Uterus (tissue), 2 donors: ENCODE data around the gene HIVEP3.

Experiments
- POLR2A ChIP-seq, 2 donors: fragments of 450-650 bp; IDR thresholded peaks; one replicate each; pipeline ENCODE4 v1.6.1; 2016; ENCODE audit warnings: antibody characterized with exemption in 2 of 2, mild to moderate bottlenecking in 1 of 2, moderate library complexity in 1 of 2
- TF ChIP-seq, protein P1 (sequence below), 4 experiments: fragments of 200-600 bp in 2 of 4; fragments of 450-650 bp in 2 of 4; sonication (generic) in 2 of 4; IDR thresholded peaks; one replicate each; pipeline ENCODE4 v1.5.1; 2016 to 2019; ENCODE audit warnings: antibody characterized with exemption in 4 of 4, mild to moderate bottlenecking in 2 of 4, moderate library complexity in 1 of 4

DNA sequence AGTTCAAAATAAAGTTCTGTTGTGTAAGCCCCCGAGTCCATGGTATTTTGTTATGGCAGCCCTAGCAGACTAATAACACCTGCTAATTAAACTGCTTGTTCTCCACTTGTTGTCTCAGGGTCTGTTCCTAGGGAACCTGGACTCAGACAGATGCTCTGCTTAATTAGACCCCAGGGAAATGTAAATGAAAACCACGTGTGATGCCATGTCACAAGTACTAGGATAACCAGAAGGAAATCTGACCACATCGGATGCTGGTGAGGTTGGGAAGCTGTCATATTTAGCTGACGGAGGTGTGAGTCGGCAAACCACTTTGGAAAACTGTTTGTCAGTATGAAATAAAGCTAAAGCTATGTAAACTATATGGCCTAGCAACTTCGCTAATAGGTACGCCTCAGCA lies 453.8 kb downstream of the HIVEP3 start:
- TF ChIP-seq, protein P1, sequence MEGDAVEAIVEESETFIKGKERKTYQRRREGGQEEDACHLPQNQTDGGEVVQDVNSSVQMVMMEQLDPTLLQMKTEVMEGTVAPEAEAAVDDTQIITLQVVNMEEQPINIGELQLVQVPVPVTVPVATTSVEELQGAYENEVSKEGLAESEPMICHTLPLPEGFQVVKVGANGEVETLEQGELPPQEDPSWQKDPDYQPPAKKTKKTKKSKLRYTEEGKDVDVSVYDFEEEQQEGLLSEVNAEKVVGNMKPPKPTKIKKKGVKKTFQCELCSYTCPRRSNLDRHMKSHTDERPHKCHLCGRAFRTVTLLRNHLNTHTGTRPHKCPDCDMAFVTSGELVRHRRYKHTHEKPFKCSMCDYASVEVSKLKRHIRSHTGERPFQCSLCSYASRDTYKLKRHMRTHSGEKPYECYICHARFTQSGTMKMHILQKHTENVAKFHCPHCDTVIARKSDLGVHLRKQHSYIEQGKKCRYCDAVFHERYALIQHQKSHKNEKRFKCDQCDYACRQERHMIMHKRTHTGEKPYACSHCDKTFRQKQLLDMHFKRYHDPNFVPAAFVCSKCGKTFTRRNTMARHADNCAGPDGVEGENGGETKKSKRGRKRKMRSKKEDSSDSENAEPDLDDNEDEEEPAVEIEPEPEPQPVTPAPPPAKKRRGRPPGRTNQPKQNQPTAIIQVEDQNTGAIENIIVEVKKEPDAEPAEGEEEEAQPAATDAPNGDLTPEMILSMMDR (IDR thresholded peaks at IDR 0.05), result no peak
- no peak for TF ChIP-seq POLR2A (IDR thresholded peaks at IDR 0.05)
